CD4-positive, alpha-beta T cell treated with Interleukin-17A for 1 hour (primary cell): ENCODE measurements around the gene BCAR1.
A peak's percentile ranks its signal among the peaks of the same experiment; 100 is the strongest.
"Not testable (repeated sequence)": the region's sequence is repeated elsewhere in the genome, so short reads cannot be mapped to it uniquely, and the experiment has no call there.

Experiments used
- DNase-seq: peaks from one replicate; pipeline ENCODE4 v3.0.0-alpha.2; 2020

Gene BCAR1

DNA sequence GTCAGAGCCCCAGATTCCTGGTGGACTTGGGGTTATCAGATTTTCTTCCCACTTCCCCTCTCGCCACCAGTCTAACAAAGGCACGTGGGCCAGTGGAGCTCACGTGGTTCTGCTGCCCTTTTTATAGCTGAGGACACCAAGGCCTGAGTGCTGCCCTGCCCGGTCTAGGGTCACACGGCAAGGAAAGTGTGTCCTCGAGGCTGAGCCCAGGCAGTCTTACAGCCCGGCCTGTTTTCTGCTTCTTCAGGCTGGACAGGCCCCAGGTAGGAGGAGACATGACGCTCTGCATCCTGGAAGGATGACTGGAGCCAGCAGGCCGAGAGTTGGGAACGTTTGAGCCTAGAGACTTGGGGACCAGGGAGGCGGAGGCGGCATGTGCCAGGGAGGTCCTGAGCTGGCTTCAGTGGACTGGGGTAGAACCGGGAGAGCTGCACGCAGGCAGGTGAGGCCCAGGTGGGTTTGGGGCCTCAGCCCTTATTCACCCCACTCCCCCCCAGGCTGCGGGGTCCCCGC, 29.1 kb downstream of the BCAR1 start:
- DNase-seq: no peak

DNA sequence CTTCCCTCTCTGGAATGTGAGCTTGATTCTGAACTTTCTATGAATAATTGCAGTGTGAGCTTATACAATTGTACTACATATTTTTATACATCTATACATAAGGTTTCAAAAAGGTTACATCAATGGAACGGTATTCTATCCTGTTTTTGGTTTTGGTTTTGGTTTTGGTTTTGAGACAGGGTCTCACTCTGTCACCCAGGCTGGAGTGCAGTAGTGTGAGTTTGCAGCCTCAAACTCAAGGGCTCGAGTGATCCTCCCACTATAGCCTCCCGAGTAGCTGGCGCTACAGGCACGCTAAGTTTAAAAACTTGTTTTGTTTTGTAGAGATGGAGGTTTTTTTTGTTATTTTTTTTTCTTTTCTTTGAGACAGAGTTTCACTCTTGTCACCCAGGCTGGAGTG, 31.6 kb downstream of the BCAR1 start:
- DNase-seq: peak; percentile 36

GRCh38 chr16:75219088-75219487, 32.3 kb downstream of the BCAR1 start:
- DNase-seq: no peak

- no peak for DNase-seq
Measured at GRCh38 chr16:75218256-75219076, 33.0 kb downstream of the BCAR1 start, which contains the start of gene CTRB1. Gene CTRB1 (plus strand): TSS chr16:75218988. CDS start chr16:75219008, 20 bp downstream.

- no peak for DNase-seq
Measured at GRCh38 chr16:75217389-75217851, 34.0 kb downstream of the BCAR1 start.

DNA sequence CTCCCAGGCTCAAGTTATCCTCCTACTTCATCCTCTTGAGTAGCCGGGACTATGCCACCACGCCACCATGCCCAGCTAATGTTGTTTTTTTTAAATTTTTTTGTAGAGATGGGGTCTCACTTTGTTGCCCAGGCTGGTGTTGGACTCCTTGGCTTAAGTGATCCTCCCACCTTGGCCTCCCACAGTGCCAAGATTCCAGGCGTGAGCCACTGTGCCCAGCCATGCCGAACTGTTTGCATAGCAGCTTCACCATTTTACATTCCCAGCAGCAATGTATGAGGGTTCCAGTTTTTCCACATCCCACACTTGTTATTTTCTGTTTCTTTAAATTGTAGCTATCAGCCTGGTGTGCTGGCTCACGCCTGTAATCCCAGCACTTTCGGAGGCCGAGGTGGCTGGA, 34.8 kb downstream of the BCAR1 start:
- no peak for DNase-seq

DNA sequence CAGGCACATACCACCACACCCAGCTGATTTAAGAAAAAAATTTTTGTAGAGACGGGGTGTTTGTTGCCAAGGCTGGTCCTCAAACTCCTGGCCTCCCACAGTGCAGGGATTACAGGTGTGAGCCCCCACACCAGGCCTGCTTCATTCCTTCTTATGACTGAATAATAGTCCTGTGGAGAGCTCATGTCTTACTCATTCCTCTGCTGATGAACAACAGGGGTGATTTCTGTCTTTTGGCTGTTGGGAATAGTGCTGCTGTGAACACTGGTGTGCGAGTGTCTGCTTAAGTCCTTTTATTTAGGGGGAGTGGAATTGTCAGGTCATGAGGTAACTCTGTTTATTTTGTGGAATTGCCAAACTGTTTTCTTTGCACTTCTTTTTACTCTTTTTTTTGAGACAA, 35.3 kb downstream of the BCAR1 start:
- DNase-seq: no peak

GRCh38 chr16:75211286-75211685, 40.1 kb downstream of the BCAR1 start:
- not testable (repeated sequence) for DNase-seq

DNA sequence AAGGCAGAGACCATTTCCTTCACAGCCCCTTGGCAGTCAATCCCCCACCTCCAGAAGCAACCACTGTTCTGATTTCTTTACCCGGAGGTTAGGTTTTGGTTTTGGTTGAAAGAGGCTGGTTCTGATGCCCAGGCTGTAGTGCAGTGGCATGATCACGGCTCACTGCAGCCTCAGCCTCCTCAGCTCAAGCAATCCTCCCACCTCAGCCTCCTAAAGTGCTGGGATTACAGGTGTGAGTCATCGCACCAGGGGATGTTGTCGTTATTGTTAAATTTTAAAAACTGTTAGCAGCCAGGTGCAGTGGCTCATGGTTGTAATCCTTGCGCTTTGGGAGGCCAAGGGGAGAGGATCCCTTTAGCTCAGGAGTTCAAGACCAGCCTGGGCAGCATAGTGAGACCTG, 41.5 kb downstream of the BCAR1 start:
- DNase-seq: no peak

- not testable (repeated sequence) for DNase-seq
Measured at GRCh38 chr16:75209514-75209913, 41.9 kb downstream of the BCAR1 start.

- no peak for DNase-seq
Measured at GRCh38 chr16:75208861-75209505, 42.4 kb downstream of the BCAR1 start.

DNA sequence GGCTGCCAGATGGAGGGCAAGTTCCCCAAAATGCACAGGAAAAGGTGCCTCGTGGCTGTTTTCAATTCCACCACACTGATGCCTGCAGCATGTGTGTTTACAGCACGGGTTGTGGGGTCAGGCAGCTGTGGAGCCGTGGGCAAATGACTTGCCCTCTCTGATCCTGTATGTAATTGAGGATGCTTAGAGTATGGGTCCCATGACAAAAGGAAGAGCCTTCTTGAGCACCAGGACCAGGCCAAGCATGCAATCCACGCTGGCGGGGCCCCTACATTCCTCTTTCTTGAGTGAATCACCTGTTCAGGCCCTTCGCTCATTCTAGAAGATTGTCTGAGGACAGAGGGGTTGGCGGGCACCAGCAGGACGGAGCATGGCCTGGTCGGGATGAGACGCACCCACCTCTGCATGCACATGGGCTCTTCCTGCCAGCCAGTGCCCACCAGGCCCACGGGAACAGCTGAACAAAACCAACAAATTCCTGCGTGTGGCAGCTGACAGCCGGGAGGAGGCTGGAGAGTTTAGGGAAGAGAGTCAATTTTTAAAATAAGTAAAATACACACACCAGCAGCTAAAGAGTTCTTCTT, 43.1 kb downstream of the BCAR1 start:
- no peak for DNase-seq

DNA sequence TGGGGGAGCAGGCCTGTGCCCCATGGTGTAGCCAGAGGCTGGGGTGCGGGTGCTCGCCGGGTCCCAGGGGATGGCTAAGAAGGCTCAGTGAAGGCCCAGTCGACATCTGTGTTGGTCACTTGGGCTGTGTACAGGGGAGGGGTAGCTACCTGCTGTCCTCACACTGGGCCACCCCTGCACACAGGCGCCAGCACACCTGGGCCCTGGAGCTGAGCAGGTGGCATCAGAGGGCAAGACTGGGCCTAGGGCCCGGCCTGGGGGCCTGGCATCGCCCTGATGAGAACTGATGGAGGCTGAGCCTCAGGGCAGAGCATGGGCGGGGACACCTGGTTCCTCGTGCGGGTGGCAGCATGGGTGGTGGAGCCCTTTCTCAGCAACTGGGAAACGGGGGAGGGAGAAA, 43.6 kb downstream of the BCAR1 start:
- no peak for DNase-seq

DNA sequence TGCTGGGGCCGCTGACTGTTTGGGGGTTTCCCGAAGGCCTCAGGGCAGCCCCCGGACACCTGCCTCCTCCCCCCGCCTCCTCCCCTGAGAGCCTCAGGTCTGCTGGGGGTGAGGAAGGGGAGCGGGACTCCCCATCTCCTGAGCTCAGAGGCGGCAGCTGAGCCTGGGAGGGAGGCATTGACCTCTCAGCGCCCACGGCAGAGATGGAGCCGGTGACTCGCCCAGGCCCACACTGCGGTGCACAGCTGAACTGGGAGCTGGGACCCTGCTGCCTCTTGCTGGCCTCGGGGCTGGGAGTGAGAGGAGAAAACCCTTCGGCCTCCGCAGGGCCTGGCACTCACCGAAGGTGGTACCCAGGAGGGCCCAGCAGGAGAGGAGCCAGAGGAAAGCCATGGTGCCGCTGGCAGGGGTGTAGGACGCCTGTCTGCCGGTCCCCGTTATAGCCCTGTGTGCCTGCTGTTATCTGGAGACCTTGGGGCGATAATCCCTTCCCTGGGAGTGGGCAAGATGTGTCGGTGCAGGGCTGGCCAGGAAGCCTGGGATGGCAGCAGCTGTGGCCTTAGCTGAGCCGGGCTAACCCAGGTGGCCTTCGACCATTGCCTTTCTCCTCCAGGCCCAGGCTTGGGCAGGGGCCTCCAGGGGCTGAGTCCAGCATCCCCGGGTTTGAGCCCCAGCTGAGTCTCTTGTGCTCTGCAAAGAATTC, 44.5 kb downstream of the BCAR1 start, which contains the start of gene CTRB2:
Gene CTRB2 (minus strand): TSS at position 413 of the 703 bp plus-strand sequence. CDS start 20 bp downstream, at position 393.
- DNase-seq: no peak

DNA sequence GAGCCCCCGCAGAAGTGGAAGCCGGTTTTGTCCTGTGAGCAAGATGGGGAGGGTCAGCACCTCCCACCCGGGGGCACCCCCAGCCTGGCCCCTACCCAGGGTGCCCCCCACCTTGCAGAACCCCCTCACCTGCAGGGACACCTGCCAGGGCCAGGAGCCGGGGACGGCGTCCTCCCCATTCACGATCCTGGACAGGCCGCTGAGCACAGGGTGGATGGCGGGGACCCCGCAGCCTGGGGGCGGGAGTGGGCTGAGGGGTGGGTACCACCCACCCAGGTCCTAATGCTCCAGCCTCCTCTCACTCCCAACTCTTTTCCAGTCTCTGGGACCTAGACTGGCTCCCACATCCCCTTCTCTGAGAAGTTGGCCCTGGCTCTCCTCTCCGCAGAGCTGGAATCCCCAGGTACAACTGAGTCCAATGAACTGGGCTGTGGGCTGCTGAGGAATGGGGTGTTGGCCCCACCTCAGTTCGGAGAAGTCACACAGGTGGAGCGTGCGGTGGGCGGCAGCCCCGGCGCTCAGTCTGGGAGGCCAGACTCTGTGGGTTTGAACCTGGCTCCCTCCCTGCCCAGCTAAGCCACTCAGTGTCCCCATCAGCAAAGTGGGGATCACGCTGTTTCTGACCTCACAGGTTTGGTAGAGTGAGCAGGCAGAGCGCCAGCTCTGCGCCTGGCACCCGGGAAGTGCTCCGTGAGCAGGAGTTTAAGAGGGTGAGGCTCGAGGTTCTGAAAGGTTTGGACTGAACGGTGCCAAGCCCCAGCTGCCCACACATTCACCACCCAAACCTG, 45.3 kb downstream of the BCAR1 start:
- not testable (repeated sequence) for DNase-seq

DNA sequence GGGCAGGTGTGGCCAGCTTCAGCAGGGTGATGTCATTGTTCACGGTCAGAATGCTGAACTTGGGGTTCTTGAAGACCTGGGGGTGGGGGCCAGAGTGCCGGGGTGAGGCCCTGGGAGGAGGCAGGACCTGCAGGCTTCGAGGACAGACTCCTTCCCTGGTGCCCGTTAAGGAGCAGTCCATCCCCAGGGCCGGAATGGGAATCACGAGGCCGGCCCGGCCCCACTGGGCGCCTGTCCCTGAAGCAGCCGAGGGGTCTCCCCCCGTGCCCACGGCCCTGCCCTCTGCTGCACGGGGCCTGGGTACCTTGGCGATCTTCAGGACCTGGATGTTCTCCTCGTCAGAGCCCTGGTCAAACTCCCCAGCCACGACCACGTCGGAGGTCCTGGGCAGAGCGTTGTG, 46.0 kb downstream of the BCAR1 start:
- DNase-seq: not testable (repeated sequence)

- not testable (repeated sequence) for DNase-seq
Measured at GRCh38 chr16:75204905-75205304, 46.5 kb downstream of the BCAR1 start.

GRCh38 chr16:75204410-75204758, 47.0 kb downstream of the BCAR1 start:
- no peak for DNase-seq

- DNase-seq: no peak
Measured at GRCh38 chr16:75203667-75204409, 47.6 kb downstream of the BCAR1 start.

DNA sequence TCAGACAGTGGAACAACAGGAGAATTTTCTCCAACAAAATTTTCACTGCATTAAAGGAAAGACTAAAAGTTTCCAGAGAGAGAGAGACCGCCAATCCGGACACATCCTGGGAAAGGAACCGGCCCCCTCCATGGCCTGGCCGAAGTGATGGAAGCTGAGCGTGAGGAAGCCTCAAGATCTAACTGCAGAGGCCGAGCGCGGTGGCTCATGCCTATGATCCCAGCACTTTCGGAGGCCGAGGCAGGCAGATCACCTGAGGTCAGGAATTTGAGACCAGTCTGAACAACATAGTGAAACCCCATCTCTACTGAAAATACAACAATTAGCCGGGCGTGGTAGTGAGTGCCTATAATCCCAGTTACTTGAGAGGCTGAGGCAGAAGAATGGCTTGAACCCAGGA, 48.3 kb downstream of the BCAR1 start:
- no peak for DNase-seq

DNA sequence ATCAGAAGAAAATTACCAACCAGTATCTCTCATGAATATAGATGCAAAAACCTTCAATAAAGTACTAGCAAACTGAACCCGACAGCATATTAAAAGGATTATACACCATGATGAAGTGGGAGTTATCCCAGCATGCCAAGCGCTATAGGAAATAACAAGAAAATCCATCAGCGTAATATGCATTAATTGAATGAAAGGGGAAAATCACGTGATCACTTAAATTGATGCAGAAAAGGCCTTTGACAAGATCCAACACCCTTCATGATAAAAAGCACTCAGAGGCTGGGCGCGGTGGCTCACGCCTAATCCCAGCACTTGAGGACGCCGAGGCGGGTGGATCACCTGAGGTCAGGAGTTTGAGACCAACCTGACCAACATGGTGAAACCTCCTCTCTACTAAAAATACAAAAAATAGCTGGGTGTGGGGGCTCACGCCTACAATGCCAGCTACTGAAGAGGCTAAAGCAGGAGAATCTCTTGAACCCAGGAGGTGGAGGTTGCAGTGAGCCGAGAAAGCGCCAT, 49.3 kb downstream of the BCAR1 start:
- DNase-seq: no peak
